ENCODE data around the gene SMG6. TPM values are rescaled to one million over a fixed set of nuclear protein-coding genes. Genes with fewer than 3 reads are reported as not detected.

Gene SMG6
- total and polyA plus RNA-seq, 2 of the 13 experiments (the other 11 are each of a cell fraction or from before 2014, with no cell fraction given): 4.6 to 14.6 TPM

DNA sequence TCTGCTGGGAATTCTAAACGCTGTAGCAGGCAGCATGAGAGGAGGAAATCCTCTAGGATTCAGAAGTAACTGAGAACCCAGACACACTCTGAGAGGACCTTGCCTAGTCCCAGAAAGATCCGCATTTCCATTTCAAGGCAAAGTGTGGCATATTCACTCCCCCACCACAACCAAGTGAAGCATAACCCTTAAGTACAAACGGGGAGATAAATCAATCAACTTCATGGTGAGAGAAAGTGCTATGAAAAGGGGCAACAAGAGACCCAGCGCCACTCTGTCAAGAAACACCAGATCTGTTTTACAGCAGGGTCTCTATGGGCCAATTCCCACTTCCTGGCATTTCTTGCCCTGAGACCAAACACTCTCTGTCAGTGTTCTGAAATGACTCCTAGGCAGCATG is 68.3 kb downstream of the SMG6 start (continued):
- TF ChIP-seq, protein P1, sequence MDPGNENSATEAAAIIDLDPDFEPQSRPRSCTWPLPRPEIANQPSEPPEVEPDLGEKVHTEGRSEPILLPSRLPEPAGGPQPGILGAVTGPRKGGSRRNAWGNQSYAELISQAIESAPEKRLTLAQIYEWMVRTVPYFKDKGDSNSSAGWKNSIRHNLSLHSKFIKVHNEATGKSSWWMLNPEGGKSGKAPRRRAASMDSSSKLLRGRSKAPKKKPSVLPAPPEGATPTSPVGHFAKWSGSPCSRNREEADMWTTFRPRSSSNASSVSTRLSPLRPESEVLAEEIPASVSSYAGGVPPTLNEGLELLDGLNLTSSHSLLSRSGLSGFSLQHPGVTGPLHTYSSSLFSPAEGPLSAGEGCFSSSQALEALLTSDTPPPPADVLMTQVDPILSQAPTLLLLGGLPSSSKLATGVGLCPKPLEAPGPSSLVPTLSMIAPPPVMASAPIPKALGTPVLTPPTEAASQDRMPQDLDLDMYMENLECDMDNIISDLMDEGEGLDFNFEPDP (CRISPR knock-in tag; conservative IDR thresholded peaks at IDR 0.05): no peak
- TF ChIP-seq ZFP1 (CRISPR knock-in tag; IDR thresholded peaks at IDR 0.05) (no peak), ZIK1 (CRISPR knock-in tag; IDR thresholded peaks at IDR 0.05; ENCODE audit: borderline replicate concordance, low read depth) (no peak), ZNF546 (CRISPR knock-in tag; conservative IDR thresholded peaks at IDR 0.05) (no peak), RELA (CRISPR knock-in tag; IDR thresholded peaks at IDR 0.05) (no peak), MXI1 (IDR thresholded peaks at IDR 0.05; ENCODE audit: borderline replicate concordance, low read depth, low read length) (no peak), ZNF780A (CRISPR knock-in tag; IDR thresholded peaks at IDR 0.05) (no peak), NR2F1 (CRISPR knock-in tag; IDR thresholded peaks at IDR 0.05) (no peak), ZNF788 (CRISPR knock-in tag; IDR thresholded peaks at IDR 0.05; ENCODE audit: borderline replicate concordance) (no peak), ZNF670 (CRISPR knock-in tag; IDR thresholded peaks at IDR 0.05; ENCODE audit: borderline replicate concordance) (no peak), U2AF1 (optimal IDR thresholded peaks at IDR 0.05; ENCODE audit: low read depth, low read length) (no peak), MTF1 (CRISPR knock-in tag; IDR thresholded peaks at IDR 0.05) (no peak)

GRCh38 chr17:2233441-2233947 is 70.1 kb downstream of the SMG6 start:
- Histone ChIP-seq H3K4me2 (ENCODE audit: low read depth, low read length) (no peak overlapping the region), H3K27ac (ENCODE audit: extremely low read length, insufficient read depth, low read length) (no peak overlapping the region), H3K79me2 (ENCODE audit: insufficient read depth, low read length) (no peaks in the 10 kb centered on the region), H3K27me3 (ENCODE audit: control insufficient read depth in 1 of 2, insufficient read depth in 2 of 2, low read length in 2 of 2) (no peaks in the 10 kb centered on the region; a peak in 1 of 5 replicates), H3K9me3 (ENCODE audit: low read length) (no peaks in the 10 kb centered on the region), H3K4me3 (replicated peaks in 1 of 3; ENCODE audit: insufficient read depth in 1 of 3, low read depth in 2 of 3, low read length in 3 of 3) (no peak overlapping the region), H2AFZ (ENCODE audit: low read length) (no peak overlapping the region), H3K4me1 (ENCODE audit: insufficient read depth, low read length) (peaks cover 10% of the 10 kb centered on the region; the same call in 1 of the 2 replicates), H3K9ac (ENCODE audit: insufficient read depth, low read depth, low read length) (no peak overlapping the region), H4K20me1 (ENCODE audit: insufficient read depth, low read length) (no peaks in the 10 kb centered on the region), H3K36me3 (replicated peaks in 1 of 2; ENCODE audit: control insufficient read depth in 1 of 2, insufficient read depth in 2 of 2, low read length in 2 of 2) (peaks cover 15 to 51% of the 10 kb centered on the region in 2 experiments)
- BruUV-seq (replicated peaks): no TSS peak
- ATAC-seq (no peak), DNase-seq (ENCODE audit: low spot score) (no peak), FAIRE-seq (no peak)
- WGBS (ENCODE audit: low lambda C conversion rate): 93% methylated on average over 3 of the region's 8 CpGs
- ChIA-PET POLR2A (no interaction called here), CTCF (ENCODE audit: low intra/inter-chr PET ratio, low total read pairs) (no interaction called here)
- in situ Hi-C loops (cut with HindIII; ENCODE audit: extremely low pct_ligation_motif_present, low pct_unique_long_range_greater_than_20kb) (loop anchor here (25.0 kb wide), 1 partner anchor 321 kb away; no protein-coding TSS in a partner anchor), intact Hi-C loops (cut with micrococcal nuclease; ENCODE audit: unreplicated experiment) (no loop called here)
- no peak for TF ChIP-seq KMT2B (CRISPR knock-in tag; IDR thresholded peaks at IDR 0.05)
- TF ChIP-seq ZNF773 (CRISPR knock-in tag; IDR thresholded peaks at IDR 0.05; ENCODE audit: borderline replicate concordance): no peak
- no peak for TF ChIP-seq ZNF563 (CRISPR knock-in tag; IDR thresholded peaks at IDR 0.05)
- TF ChIP-seq IRF1 (CRISPR knock-in tag; IDR thresholded peaks at IDR 0.05; ENCODE audit: low read depth): no peak
- TF ChIP-seq MTA3 (CRISPR knock-in tag; IDR thresholded peaks at IDR 0.05): no peak
- no peak for TF ChIP-seq NFE2L1 (CRISPR knock-in tag; IDR thresholded peaks at IDR 0.05; ENCODE audit: borderline replicate concordance)
- no peak for TF ChIP-seq ZNF143 (CRISPR knock-in tag; IDR thresholded peaks at IDR 0.05)
- TF ChIP-seq SMAD3 (CRISPR knock-in tag; IDR thresholded peaks at IDR 0.05): no peak
- no peak for TF ChIP-seq MAFK (conservative IDR thresholded peaks at IDR 0.05 in 1 of 2, IDR thresholded peaks at IDR 0.05 in 1 of 2; ENCODE audit: low read length in 2 of 2)

All from HepG2 (cell line).